Dermis blood vessel endothelial cell (primary cell): Measurements from ENCODE around the gene BAHCC1. TPM values are rescaled to one million over a fixed set of nuclear protein-coding genes. Genes with fewer than 3 reads are reported as not detected.
"Not testable (repeated sequence)": the region's sequence is repeated elsewhere in the genome, so short reads cannot be mapped to it uniquely, and the experiment has no call there.

Source experiments
- DNase-seq: peaks from one replicate; pipeline ENCODE4 v3.0.0; 2010
- total RNA-seq: library from RNA; depleted of rRNA; stranded (reverse); fragments of >200 nt; gene quantifications from 2 replicates; pipeline ENCODE4 v1.2.3, GENCODE V29; 2014

BAHCC1 gene
- total RNA-seq, 1 donor from 2014 or later, result 4.8 TPM

GRCh38 chr17:81414756-81415516, 19.7 kb downstream of the BAHCC1 start:
- DNase-seq, result no peak

GRCh38 chr17:81415681-81416080, 20.4 kb downstream of the BAHCC1 start:
- DNase-seq, result no peak

- no peak for DNase-seq
These were observed 21.4 kb downstream of the BAHCC1 start for GRCh38 chr17:81416612-81417011.

GRCh38 chr17:81417049-81417878, 22.0 kb downstream of the BAHCC1 start:
- no peak for DNase-seq

GRCh38 chr17:81417879-81418709, 22.8 kb downstream of the BAHCC1 start:
- DNase-seq, result no peak

- DNase-seq, result peak; percentile 25
These were observed 23.6 kb downstream of the BAHCC1 start for GRCh38 chr17:81418710-81419318.

GRCh38 chr17:81419319-81419885, 24.1 kb downstream of the BAHCC1 start:
- peak; percentile 77 for DNase-seq

- no peak for DNase-seq
These were observed 24.9 kb downstream of the BAHCC1 start for GRCh38 chr17:81419886-81420768.

- DNase-seq, result peak; percentile 44
These were observed 25.7 kb downstream of the BAHCC1 start for GRCh38 chr17:81420769-81421462.

GRCh38 chr17:81422776-81423697, 27.8 kb downstream of the BAHCC1 start:
- peak; percentile 94 for DNase-seq

- no peak for DNase-seq
These were observed 28.4 kb downstream of the BAHCC1 start for GRCh38 chr17:81423698-81424071.

GRCh38 chr17:81424151-81425017, 29.1 kb downstream of the BAHCC1 start:
- no peak for DNase-seq

- DNase-seq, result not testable (repeated sequence)
These were observed 29.8 kb downstream of the BAHCC1 start for GRCh38 chr17:81425041-81425440.

GRCh38 chr17:81425716-81426392, 30.6 kb downstream of the BAHCC1 start:
- DNase-seq, result not testable (repeated sequence)

GRCh38 chr17:81426393-81427172, 31.3 kb downstream of the BAHCC1 start:
- DNase-seq, result no peak

GRCh38 chr17:81427173-81428120, 32.2 kb downstream of the BAHCC1 start:
- no peak for DNase-seq
